ENCODE results near the gene ADCY7.

Gene ADCY7

GRCh38 chr16:50284131-50284911 is 18.0 kb downstream of the ADCY7 start:
- no peak for DNase-seq

DNA sequence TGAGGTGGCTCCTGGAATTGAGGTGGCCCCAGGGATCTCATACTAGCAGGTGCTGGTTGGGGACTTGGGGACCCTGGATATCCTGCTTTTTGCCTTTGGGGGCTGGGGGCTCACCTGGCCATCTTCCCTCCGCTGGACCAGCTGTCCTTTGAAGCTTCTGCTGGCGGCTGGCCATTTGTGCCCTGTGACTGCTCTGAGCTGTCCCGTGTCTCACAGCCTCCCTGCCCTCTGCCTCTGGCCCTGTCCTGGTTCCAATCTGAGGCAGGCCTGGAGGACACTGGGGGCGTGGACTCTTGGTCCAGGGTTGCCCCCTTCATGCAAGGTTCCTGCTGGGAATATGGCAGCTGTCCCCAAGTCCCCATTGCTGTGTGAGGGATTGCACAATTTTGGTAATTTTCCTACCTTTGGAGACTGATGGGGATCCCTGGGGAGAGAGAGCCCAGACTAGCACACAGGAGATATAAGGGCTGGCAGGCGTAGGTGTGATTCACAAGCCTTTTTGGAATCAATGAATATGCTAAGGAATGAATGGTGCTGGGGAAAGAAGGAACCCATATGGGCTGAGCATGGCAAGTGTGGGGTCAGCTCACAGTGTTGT is 19.2 kb downstream of the ADCY7 start:
- no peak for DNase-seq

DNA sequence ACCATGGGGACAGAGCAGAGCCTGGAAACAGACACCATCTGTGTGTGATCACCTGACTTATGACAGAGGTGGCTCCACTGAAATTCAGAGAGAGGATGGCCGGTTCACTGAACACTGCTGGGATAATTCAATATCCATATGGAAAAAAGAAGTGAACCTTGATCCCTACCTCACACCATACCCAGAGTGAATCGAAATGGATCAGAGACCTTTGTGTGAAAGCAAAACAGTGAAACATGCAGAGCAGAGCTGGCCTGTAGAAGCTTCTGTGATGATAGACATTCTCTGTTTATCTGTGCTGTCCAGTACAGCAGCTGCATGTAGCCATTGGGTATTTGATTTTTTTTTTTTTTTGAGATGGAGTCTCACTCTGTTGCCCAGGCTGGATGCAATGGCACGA is 20.3 kb downstream of the ADCY7 start:
- no peak for DNase-seq

DNA sequence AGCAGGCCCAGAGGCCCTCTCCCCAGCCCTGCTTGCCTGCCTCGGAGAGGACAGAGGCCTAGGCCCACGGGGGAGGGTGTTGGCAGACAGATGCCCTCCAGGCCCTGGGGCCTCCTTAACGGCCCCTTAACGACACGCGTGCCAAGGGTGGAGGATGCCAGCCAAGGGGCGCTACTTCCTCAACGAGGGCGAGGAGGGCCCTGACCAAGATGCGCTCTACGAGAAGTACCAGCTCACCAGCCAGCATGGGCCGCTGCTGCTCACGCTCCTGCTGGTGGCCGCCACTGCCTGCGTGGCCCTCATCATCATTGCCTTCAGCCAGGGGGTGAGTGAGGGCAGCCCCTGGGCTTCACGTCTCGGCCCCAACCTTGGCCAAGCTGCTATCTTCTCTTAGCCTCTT is 21.7 kb downstream of the ADCY7 start:
- no peak for DNase-seq

DNA sequence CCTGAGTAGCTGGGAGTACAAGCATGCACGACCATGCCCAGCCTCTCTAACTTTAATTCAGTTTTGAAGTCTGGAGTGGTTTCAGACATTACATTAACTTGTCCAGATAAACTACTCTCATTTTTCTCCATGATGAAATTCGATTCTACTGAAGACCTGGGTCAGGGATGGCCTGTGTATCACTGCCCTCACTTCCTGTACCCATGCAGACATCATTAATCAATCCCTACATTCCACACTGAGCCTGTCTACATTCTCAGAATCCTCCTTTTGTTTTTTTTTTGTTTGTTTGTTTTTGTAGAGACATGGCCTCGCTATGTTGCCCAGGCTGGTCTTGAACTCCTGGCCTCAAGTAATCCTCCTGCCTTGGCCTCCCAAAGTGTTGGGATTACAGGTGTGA is 22.6 kb downstream of the ADCY7 start:
- no peak for DNase-seq

DNA sequence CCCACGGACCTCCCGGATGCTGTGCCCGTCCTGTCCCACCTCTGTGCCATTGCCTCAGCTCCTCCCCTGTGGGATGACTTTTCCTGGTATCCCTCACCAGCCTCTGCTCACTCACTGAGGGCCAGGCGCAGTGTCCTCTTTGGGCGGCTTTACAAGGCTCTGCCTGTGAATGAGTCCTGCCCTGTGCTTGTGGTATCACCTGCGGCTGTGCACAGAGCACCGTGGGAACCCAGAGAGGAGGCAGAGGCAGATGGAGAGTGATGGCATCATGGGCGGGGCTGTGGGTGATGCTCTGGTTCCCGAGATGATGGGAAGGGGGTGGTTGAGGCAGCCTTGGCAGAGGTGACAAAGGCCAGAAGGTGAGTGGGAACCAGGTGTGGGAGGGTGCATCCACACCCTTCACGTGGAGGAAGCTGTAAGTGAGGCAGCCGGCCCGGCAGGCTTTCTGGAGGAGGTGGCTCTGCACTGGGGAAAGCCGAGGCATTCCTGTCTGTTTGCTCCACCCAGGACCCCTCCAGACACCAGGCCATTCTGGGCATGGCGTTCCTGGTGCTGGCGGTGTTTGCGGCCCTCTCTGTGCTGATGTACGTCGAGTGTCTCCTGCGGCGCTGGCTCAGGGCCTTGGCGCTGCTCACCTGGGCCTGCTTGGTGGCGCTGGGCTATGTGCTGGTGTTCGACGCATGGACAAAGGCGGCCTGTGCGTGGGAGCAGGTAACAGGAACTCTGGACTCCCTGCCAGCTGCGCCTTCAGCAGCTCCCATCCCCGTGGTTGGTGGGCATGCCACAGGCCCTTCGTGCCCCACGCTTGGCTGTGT is 23.8 kb downstream of the ADCY7 start:
- no peak for DNase-seq

GRCh38 chr16:50290856-50291255 is 24.5 kb downstream of the ADCY7 start:
- DNase-seq: no peak

DNA sequence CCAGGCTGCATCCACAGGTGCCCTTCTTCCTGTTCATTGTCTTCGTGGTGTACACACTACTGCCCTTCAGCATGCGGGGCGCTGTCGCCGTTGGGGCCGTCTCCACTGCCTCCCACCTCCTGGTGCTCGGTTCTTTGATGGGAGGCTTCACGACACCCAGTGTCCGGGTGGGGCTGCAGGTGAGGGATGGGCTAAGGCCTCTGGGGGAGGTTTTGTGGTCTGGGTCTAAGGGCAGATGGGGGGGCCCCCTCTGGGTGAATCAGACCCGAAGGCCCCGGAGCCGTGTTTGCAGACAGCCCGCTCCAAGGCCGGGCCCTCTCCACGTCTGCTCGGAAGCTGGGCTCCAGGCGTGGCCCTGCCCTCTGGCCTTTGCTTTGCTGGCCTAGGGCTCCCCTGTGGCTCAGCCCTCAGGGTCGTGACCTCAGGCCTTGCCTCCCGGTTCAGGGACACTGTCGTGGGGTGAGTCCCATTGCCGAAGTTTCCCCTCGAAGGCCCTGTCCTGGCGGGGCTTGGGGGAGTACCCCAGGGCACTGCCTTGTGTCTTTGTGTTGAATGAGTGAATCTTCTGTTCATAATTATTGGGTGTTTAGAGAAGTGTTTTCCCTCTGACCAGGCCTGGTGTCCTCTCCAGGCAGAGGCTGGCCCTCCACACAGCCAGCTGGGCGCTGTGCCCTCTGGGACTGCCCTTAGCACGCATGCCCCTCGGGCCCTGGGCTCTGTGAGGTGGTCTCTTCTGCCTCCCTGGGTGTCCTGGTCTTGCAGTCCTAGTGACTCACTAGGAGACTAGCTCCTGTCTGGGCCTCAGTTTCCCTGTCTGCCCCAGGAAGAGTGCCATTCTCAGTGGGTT is 25.6 kb downstream of the ADCY7 start:
- no peak for DNase-seq

DNA sequence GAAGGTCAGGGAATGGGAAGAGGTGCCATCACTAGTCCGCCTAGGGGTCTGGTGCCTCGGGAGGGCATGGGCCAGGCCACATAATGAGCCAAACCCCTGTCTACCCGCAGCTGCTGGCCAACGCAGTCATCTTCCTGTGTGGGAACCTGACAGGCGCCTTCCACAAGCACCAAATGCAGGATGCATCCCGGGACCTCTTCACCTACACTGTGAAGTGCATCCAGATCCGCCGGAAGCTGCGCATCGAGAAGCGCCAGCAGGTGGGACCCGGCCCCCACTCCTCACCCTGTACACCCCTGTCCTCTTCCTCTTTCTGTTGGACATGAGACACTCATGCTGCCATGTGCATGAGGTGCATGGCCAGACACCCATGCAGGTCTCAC is 26.2 kb downstream of the ADCY7 start:
- DNase-seq: no peak

DNA sequence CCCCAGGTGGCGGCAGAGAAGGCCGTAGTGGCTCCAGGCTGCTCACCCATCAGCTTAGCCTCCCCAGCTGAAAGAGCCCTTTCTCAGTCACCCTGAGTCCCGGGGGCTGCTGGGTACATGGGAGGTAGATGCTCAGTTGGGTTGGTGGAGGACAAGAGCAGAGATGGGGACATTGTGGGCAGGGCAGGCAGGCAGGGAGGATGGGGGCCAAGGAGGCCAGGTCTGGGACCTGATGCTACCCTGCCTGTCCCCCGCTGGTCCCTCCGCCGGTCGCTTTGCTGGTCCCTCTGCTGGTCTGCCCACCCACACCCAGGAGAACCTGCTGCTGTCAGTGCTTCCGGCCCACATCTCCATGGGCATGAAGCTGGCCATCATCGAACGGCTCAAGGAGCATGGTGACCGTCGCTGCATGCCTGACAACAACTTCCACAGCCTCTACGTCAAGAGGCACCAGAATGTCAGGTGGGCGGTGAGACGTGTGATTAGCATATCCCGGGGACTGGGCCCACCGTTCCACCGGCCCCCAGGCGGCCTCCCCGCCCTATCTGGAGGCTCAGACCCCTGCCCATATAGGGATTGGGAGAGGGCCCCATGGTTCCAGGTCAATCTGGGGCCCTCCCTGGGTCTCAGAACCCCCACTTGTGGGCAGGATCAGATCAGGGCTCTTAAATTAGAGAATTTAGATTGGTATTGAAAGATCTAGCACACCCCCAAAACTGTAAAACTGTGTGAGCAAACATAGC is 26.9 kb downstream of the ADCY7 start:
- no peak for DNase-seq

GRCh38 chr16:50293994-50294855 is 27.9 kb downstream of the ADCY7 start:
- no peak for DNase-seq

GRCh38 chr16:50294955-50295354 is 28.6 kb downstream of the ADCY7 start:
- no peak for DNase-seq

DNA sequence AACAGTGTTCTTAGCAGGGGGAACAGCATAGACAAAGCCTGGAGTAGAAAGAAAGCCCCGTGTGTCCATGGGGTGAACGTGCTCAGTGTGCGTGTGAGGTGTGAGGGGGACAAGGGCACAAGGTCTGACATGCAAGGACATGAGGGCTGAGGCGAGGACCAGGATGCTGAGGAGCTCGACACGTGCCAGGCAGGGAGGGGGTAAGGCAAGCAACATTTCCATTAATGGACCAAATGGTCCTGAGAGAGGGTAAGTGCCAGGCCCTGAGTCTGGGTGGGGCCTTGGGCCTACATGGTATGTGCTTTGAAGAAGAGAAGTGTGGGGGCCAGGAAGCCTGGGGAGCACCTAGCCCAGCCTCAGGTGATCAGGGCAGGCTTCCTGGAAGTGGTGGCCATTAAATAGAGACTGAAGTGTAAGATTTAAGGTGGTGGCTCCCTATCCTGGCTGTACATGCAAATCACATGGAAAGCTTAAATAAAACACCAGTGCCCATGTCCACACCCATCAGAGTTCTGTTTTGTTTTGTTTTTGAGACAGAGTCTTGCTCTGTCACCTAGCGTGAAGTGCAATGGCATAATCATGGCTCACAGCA is 29.3 kb downstream of the ADCY7 start:
- no peak for DNase-seq

DNA sequence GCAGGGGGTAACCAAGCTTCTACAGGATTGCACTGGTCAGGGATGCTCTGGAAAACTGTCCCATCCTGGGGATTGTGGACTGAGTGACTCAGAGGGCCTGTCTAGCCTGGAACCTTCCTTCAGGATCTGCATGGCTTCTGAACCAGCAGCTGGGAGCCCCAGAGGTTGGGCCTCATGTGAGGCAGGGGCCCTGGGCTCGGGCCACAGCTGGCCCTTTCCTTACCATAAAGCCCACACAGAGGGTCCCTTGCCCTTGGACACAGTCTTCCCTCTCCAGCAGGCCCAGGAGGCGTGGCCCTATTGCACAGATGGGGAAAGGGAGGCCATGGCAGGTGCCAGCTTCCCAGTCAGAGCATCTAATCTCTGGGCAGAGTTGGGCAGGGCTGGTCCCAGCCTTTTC is 30.5 kb downstream of the ADCY7 start:
- no peak for DNase-seq

DNA sequence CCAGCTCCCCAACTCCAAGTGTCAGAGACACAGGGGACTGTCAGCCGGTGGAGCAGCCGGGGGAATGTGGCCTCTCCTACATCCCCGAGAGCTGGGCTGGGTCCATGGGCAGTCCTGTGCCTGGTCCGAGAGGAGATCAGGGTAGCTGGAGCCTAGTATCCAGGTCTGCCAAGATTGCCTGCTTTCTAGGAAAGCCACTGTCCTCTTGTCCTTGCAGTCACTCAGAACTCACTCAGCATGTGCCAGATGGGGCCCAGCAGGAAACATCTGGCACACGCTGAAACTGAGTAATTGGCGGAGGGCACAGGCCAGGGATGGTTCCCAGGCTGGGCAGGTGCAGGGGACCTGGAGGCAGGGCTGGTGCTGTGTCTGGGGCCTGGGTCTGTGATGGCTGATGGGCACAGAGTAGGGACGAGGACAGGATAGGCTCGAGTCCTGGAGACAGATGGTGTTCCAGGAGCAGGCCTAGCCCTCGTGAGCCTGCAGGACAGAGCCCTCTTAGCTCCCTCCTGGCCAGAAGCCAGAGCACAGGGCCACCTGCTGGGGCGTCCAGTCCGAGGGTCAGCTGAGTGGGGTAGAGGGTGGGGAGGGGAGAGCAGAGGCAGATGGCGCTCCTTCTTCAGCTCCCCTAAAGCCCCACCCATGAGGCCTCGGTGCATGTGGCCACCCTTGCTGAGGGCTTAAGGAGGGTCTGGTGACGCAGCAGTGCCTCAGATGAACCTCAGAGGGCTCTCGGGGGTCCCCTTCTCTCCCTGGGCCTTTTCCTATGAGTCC is 31.1 kb downstream of the ADCY7 start:
- peak; percentile 65 for DNase-seq

- DNase-seq: no peak
Measured at GRCh38 chr16:50298075-50298460, 31.7 kb downstream of the ADCY7 start.

- DNase-seq: no peak
Measured at GRCh38 chr16:50298591-50299507, 32.5 kb downstream of the ADCY7 start.

- no peak for DNase-seq
Measured at GRCh38 chr16:50299508-50300105, 33.3 kb downstream of the ADCY7 start.

Measured in NCI-H1092 (cell line).